GM23338 (cell line): ENCODE data around the gene RNF181.
A peak's percentile ranks its signal among the peaks of the same experiment; 100 is the strongest.

Experiments
- CREB1 ChIP-seq: fragments of 250-450 bp; sonication (Bioruptor Pico); IDR thresholded peaks from 2 replicates; pipeline ENCODE4 v1.5.0; 2020; ENCODE audit warnings: low read depth, mild to moderate bottlenecking, moderate library complexity
- CTCF ChIP-seq, 2 experiments: fragments of 200-600 bp in 1 of 2; sonication (generic) in 1 of 2; conservative IDR thresholded peaks; 2 replicates each; pipeline versions ENCODE4 v1.5.1 to v1.6.1; 2016 to 2017; ENCODE audit warnings: antibody characterized with exemption in 2 of 2, low read depth in 2 of 2, mild to moderate bottlenecking in 2 of 2, moderate library complexity in 1 of 2
- ETS1 ChIP-seq: IDR thresholded peaks from 2 replicates; pipeline ENCODE4 v1.6.1; 2016; ENCODE audit warnings: antibody characterized with exemption
- EZH2 ChIP-seq: fragments of 200-600 bp; sonication (generic); IDR thresholded peaks from one replicate; pipeline ENCODE4 v1.8.0; 2017; ENCODE audit warnings: antibody characterized with exemption, mild to moderate bottlenecking, low read depth; ENCODE audit not compliant: unreplicated experiment
- EZH2phosphoT487 ChIP-seq: fragments of 200-600 bp; sonication (generic); IDR thresholded peaks from one replicate; pipeline ENCODE4 v1.8.1; 2018; ENCODE audit warnings: antibody characterized with exemption; ENCODE audit not compliant: unreplicated experiment
- JUNB ChIP-seq: IDR thresholded peaks from one replicate; pipeline ENCODE4 v1.6.1; 2016; ENCODE audit warnings: antibody characterized with exemption; ENCODE audit not compliant: unreplicated experiment
- POLR2AphosphoS5 ChIP-seq: IDR thresholded peaks from 2 replicates; pipeline ENCODE4 v1.6.1; 2016; ENCODE audit warnings: antibody characterized with exemption, low read depth
- REST ChIP-seq: IDR thresholded peaks from one replicate; pipeline ENCODE4 v1.6.1; 2018; ENCODE audit warnings: antibody characterized with exemption; ENCODE audit not compliant: unreplicated experiment
- STAT1 ChIP-seq: IDR thresholded peaks from one replicate; pipeline ENCODE4 v1.6.1; 2016; ENCODE audit warnings: antibody characterized with exemption; ENCODE audit not compliant: unreplicated experiment
- ZNF331 ChIP-seq: fragments of 250-450 bp; sonication (Bioruptor Pico); IDR thresholded peaks from 2 replicates; pipeline ENCODE4 v1.5.0; 2020; ENCODE audit warnings: low read depth, mild to moderate bottlenecking, moderate library complexity
- ZNF462 ChIP-seq: fragments of 250-450 bp; sonication (Bioruptor Pico); IDR thresholded peaks from 2 replicates; pipeline ENCODE4 v1.5.0; 2020; ENCODE audit warnings: mild to moderate bottlenecking, moderate library complexity

GRCh38 chr2:85584354-85584856 is 11.1 kb upstream of the RNF181 start, which contains the start of gene VAMP5:
- TF ChIP-seq EZH2 = no peak
- no peak for TF ChIP-seq CTCF (conservative IDR thresholded peaks at IDR 0.05; ENCODE audit: low read depth in 2 of 2)
- TF ChIP-seq CREB1 = no peak
- no peak for TF ChIP-seq JUNB
- no peak for TF ChIP-seq ETS1
- no peak for TF ChIP-seq ZNF331 (CRISPR knock-in tag)
- no peak for TF ChIP-seq STAT1
- TF ChIP-seq EZH2phosphoT487 = no peak
- no peak for TF ChIP-seq REST
- TF ChIP-seq POLR2AphosphoS5 = peak; percentile 48; the same call in 1 of the 2 replicates
- TF ChIP-seq ZNF462 (CRISPR knock-in tag) = no peak
